ENCODE data around the gene AGPS. TPM values are rescaled to one million over a fixed set of nuclear protein-coding genes. Genes with fewer than 3 reads are reported as not detected.

The AGPS gene
- total RNA-seq, 4 donors from 2014 or later: 32.4 to 56.8 (median 38.5) TPM

- TF ChIP-seq CTCF (IDR thresholded peaks at IDR 0.05; ENCODE audit: low read depth): no peak
Measured at GRCh38 chr2:177379354-177379753, 13.2 kb upstream of the AGPS start.

DNA sequence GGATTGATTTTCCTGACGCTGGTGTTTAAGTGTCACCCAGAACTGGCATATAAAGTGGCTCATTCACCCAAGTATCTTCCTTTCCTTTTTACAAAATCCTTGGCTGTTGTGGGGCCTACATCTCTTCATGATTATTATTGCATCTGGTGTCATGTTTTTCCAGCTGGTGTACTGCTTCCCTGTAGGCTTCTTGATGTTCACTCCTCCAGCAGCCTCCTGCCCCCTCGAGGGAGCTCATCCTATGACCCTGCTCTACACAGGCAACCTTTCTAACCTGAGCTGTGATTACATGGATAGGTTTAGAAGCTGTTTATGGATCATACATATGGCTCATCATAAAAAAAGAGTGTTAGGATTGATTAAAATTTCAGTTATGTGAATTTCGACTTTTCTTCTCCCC lies 12.4 kb upstream of the AGPS start:
- TF ChIP-seq CTCF (IDR thresholded peaks at IDR 0.05; ENCODE audit: low read depth): no peak

- no peak for TF ChIP-seq CTCF (IDR thresholded peaks at IDR 0.05; ENCODE audit: low read depth)
Measured at GRCh38 chr2:177383935-177384334, 8.6 kb upstream of the AGPS start.

DNA sequence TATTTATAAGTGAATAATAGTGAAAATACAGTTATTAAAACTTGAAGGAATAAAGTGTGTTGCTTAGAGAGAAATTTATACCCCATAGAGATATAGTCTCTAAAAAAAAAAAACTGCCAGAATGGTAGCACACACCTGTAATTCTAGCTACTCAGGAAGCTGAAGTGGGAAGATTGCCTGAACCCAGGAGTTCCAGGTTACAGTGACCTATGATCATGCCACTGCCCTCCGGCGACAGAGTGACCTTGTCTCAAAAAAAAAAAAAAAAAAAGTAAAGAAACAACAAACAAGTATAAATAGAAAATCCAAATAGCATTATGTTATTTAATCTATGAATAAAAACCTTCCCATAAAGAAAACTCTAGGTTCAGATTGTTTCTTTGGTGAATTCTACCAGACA lies 7.4 kb upstream of the AGPS start:
- no peak for TF ChIP-seq CTCF (IDR thresholded peaks at IDR 0.05; ENCODE audit: low read depth)

GRCh38 chr2:177391822-177392372 lies 676 bp upstream of the AGPS start:
- no peak for TF ChIP-seq CTCF (IDR thresholded peaks at IDR 0.05; ENCODE audit: low read depth)

- no peak for TF ChIP-seq CTCF (IDR thresholded peaks at IDR 0.05; ENCODE audit: low read depth)
Measured at GRCh38 chr2:177393203-177393755, 706 bp downstream of the AGPS start.

DNA sequence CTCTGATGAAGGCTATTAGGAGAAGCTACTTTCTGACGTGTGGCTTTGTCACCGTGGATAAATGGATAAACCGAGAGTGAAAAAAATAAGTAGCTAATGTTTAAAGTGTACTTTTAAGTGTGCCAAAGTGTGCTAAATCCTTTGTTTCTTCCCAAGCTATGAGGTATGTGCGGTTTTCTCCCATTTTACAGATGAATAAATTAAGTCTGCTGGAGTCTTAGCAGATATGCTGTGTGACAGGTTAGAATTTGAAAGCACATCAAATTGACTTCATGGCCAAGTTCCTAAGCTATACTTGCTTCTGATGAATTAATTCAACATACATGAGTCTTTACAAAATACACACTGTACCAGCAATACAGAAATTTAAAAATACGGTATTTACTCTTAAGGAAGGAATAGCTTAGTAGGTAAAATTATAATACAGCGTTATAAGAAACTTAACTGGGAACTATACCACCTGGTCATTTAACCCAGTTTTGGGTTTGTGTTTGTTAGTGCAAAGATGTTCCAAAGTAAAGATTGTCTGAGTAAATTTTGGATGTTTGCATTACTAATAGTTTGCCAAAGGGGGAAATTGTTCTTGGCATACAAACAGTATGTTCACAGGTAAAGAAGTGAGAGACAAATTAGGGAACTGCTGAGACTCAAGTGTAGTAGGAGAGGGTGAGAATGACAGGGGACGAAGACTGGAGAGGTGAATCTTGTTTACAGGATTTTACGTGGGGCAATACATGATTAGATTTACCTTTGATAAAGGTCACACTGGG lies 1.4 kb downstream of the AGPS start:
- TF ChIP-seq CTCF (IDR thresholded peaks at IDR 0.05; ENCODE audit: low read depth): no peak

All from subcutaneous adipose tissue (tissue), 4 donors.